GM13976 (cell line): ENCODE measurements around the gene EDN2.

Source experiments
- DNase-seq: peaks from one replicate; pipeline ENCODE4 v3.0.0; 2012; ENCODE audit warnings: low spot score
- CTCF ChIP-seq: IDR thresholded peaks from 2 replicates; pipeline ENCODE4 v1.5.1; 2012; ENCODE audit warnings: borderline replicate concordance, mild to moderate bottlenecking; ENCODE audit not compliant: insufficient read depth; ENCODE audit errors: extremely low read depth, missing control alignments, control extremely low read depth
- in situ Hi-C: fragments of 300-500 bp; cut with MboI; formaldehyde crosslinking; loops from one replicate; pipeline ENCODE4 v1.12.0; 2022; ENCODE audit warnings: low sequenced_read_pairs, mixed read lengths, inconsistent platforms; ENCODE audit not compliant: unreplicated experiment

The EDN2 gene

GRCh38 chr1:41444246-41444645 is 40.2 kb downstream of the EDN2 start:
- TF ChIP-seq CTCF: no peak
- no peak for DNase-seq
- in situ Hi-C loops: no loop called here

- in situ Hi-C loops: no loop called here
- no peak for DNase-seq
- TF ChIP-seq CTCF: no peak
These were observed 41.7 kb downstream of the EDN2 start for GRCh38 chr1:41442697-41443251.

- DNase-seq: no peak
- TF ChIP-seq CTCF: no peak
- in situ Hi-C loops: no loop called here
These were observed 44.0 kb downstream of the EDN2 start for GRCh38 chr1:41440321-41441085.

DNA sequence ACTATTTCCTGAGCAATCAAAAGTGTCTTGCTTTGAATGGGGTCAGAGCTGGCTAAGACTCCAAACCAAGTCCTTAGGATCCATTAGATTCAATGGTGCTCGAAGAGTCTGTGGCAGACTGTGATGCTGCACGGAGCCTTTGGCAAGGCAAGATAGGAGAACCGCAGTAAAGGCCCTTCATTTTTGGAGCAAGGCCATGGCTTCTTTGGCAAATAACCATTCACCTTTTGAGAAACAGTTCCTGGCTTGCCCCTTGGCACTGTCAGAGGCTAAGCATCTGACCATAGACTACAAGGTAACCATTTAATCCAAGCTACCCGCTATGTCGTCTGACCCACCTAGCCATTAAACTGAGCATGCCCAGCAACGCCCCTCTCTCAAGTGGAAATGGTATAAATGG is 45.2 kb downstream of the EDN2 start:
- in situ Hi-C loops: loop anchor here (10.0 kb wide), 2 partner anchors 124 to 174 kb away; no protein-coding TSS in a partner anchor
- no peak for DNase-seq
- TF ChIP-seq CTCF: no peak

DNA sequence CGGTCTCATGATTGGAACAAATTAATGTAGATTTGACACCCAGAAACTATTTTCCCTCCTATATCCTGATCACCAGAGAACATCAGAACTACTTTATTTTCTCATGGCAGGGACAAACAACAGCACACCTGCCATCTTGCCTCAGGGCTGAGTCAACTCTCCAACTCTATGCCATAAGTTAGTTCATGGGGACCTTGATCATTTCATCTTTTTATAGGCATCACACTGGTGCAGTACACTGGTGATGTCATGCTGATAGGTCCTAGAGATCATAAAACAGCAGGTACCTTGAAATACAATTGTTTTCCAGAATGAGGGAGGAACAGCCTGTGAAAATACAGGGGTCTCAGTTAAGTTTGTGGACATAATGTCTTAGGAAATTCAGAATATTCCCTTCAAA is 45.8 kb downstream of the EDN2 start:
- in situ Hi-C loops: loop anchor here (10.0 kb wide), 2 partner anchors 124 to 174 kb away; no protein-coding TSS in a partner anchor
- no peak for DNase-seq
- no peak for TF ChIP-seq CTCF

DNA sequence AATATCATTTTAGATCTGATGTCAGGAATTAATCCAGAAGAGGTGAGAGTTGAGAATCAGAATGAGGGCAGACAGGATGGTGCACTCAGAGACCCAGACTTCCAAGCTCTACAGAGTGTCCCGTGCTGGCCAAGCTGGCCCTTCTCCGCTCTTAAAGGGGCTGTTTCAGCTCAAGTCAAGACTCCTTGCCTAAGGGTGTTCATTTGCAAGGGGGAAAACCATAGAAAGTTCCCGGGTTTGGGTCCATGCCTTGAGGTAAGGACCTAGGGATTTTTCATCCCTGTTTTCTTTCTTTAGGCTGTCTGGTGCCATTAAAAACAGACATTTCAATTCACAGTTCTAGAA is 47.5 kb downstream of the EDN2 start:
- no peak for DNase-seq
- in situ Hi-C loops: loop anchor here (10.0 kb wide), 2 partner anchors 122 to 172 kb away; no protein-coding TSS in a partner anchor
- no peak for TF ChIP-seq CTCF
